ENCODE measurements around the gene ITM2C.

ITM2C gene

GRCh38 chr2:230908092-230908594 is 43.4 kb downstream of the ITM2C start:
- Histone ChIP-seq H3K36me3 (ENCODE audit: insufficient read depth, low read length) (no peaks in the 10 kb centered on the region), H2AFZ (ENCODE audit: low read length) (no peak overlapping the region), H4K20me1 (ENCODE audit: insufficient read depth, low read length, poor library complexity, severe bottlenecking) (no peaks in the 10 kb centered on the region), H3K4me2 (ENCODE audit: low read depth, low read length, poor library complexity, severe bottlenecking) (no peak overlapping the region), H3K9me2 (replicated peaks; ENCODE audit: low read depth, low read length) (no peaks in the 10 kb centered on the region), H3K9ac (ENCODE audit: low read depth, low read length, poor library complexity, severe bottlenecking) (no peak overlapping the region), H3K4me3 (ENCODE audit: low read length, poor library complexity, severe bottlenecking) (no peak overlapping the region), H3K79me2 (ENCODE audit: insufficient read depth, low read length) (no peaks in the 10 kb centered on the region), H3F3A (ENCODE audit: low read depth) (no peaks in the 10 kb centered on the region), H3K27me3 (ENCODE audit: insufficient read depth, low read length, poor library complexity, severe bottlenecking) (no peaks in the 10 kb centered on the region), H3K4me1 (ENCODE audit: insufficient read depth, low read length, poor library complexity, severe bottlenecking) (no peaks in the 10 kb centered on the region), H3K9me3 (ENCODE audit: insufficient read depth, low read depth, low read length) (no peaks in the 10 kb centered on the region)
- no peak for TF ChIP-seq EZH2phosphoT487 (IDR thresholded peaks at IDR 0.05; ENCODE audit: borderline replicate concordance)
- TF ChIP-seq CTCF (conservative IDR thresholded peaks at IDR 0.05; ENCODE audit: low read length), result no peak

- Histone ChIP-seq H3K4me2 (ENCODE audit: low read depth, low read length, poor library complexity, severe bottlenecking) (no peak overlapping the region), H3K79me2 (ENCODE audit: insufficient read depth, low read length) (no peaks in the 10 kb centered on the region), H3K9me2 (replicated peaks; ENCODE audit: low read depth, low read length) (no peaks in the 10 kb centered on the region), H4K20me1 (ENCODE audit: insufficient read depth, low read length, poor library complexity, severe bottlenecking) (no peaks in the 10 kb centered on the region), H3K9me3 (ENCODE audit: insufficient read depth, low read depth, low read length) (no peaks in the 10 kb centered on the region), H3K36me3 (ENCODE audit: insufficient read depth, low read length) (no peaks in the 10 kb centered on the region), H2AFZ (ENCODE audit: low read length) (no peak overlapping the region), H3K4me3 (ENCODE audit: low read length, poor library complexity, severe bottlenecking) (no peak overlapping the region), H3K27me3 (ENCODE audit: insufficient read depth, low read length, poor library complexity, severe bottlenecking) (no peaks in the 10 kb centered on the region), H3K4me1 (ENCODE audit: insufficient read depth, low read length, poor library complexity, severe bottlenecking) (no peaks in the 10 kb centered on the region), H3F3A (ENCODE audit: low read depth) (no peaks in the 10 kb centered on the region), H3K9ac (ENCODE audit: low read depth, low read length, poor library complexity, severe bottlenecking) (no peak overlapping the region)
- TF ChIP-seq EZH2phosphoT487 (IDR thresholded peaks at IDR 0.05; ENCODE audit: borderline replicate concordance) (no peak), CTCF (conservative IDR thresholded peaks at IDR 0.05; ENCODE audit: low read length) (no peak)
Observed at GRCh38 chr2:230908595-230909191, 44.0 kb downstream of the ITM2C start.

GRCh38 chr2:230909841-230910545 is 45.3 kb downstream of the ITM2C start:
- no peak overlapping the region for H3K4me2 ChIP-seq (ENCODE audit: low read depth, low read length, poor library complexity, severe bottlenecking)
- H3K27me3 ChIP-seq (ENCODE audit: insufficient read depth, low read length, poor library complexity, severe bottlenecking), result no peaks in the 10 kb centered on the region
- no peak overlapping the region for H2AFZ ChIP-seq (ENCODE audit: low read length)
- no peaks in the 10 kb centered on the region for H3K36me3 ChIP-seq (ENCODE audit: insufficient read depth, low read length)
- no peaks in the 10 kb centered on the region for H3K4me1 ChIP-seq (ENCODE audit: insufficient read depth, low read length, poor library complexity, severe bottlenecking)
- H3K9me2 ChIP-seq (replicated peaks; ENCODE audit: low read depth, low read length), result no peaks in the 10 kb centered on the region
- H3K9ac ChIP-seq (ENCODE audit: low read depth, low read length, poor library complexity, severe bottlenecking), result no peak overlapping the region
- H3K9me3 ChIP-seq (ENCODE audit: insufficient read depth, low read depth, low read length), result no peaks in the 10 kb centered on the region
- H4K20me1 ChIP-seq (ENCODE audit: insufficient read depth, low read length, poor library complexity, severe bottlenecking), result no peaks in the 10 kb centered on the region
- no peak overlapping the region for H3K4me3 ChIP-seq (ENCODE audit: low read length, poor library complexity, severe bottlenecking)
- H3F3A ChIP-seq (ENCODE audit: low read depth), result no peaks in the 10 kb centered on the region
- no peaks in the 10 kb centered on the region for H3K79me2 ChIP-seq (ENCODE audit: insufficient read depth, low read length)
- TF ChIP-seq EZH2phosphoT487 (IDR thresholded peaks at IDR 0.05; ENCODE audit: borderline replicate concordance) (no peak), CTCF (conservative IDR thresholded peaks at IDR 0.05; ENCODE audit: low read length) (no peak)
